Panc1 (cell line): ENCODE data around the gene RFTN1. TPM values are rescaled to one million over a fixed set of nuclear protein-coding genes. Genes with fewer than 3 reads are reported as not detected.

ENCODE experiments used
- ATAC-seq: fragments of 200-7000 bp; cut with Tn5 transposase; 2 replicates; pipeline ENCODE4 v1.9.1; 2020; ENCODE audit warnings: mild to moderate bottlenecking, moderate library complexity
- BruUV-seq: library from RNA; stranded (reverse); fragments of 400-500 nt; replicated peaks from 2 replicates; lab custom pipeline; 2021; lab: Mats Ljungman, UMichigan
- CTCF ChIA-PET: fragments of 300-600 bp; sonication (Branson Sonifier 250); formaldehyde crosslinking; loops from one replicate; lab custom pipeline; 2022; ENCODE audit warnings: antibody characterized with exemption; lab: Charles Lee
- POLR2A ChIA-PET: fragments of 300-600 bp; sonication (Branson Sonifier 250); formaldehyde crosslinking; loops from one replicate; lab custom pipeline; 2022; ENCODE audit warnings: antibody characterized with exemption; lab: Charles Lee
- DNase-seq: peaks from one replicate; pipeline ENCODE4 v3.0.0-alpha.2; 2010; ENCODE audit warnings: low read depth, low spot score
- H3K27ac ChIP-seq: 2 replicates; pipeline ENCODE4 v1.5.1; 2011; ENCODE audit warnings: mild to moderate bottlenecking, low read length, inconsistent platforms
- H3K27me3 ChIP-seq: fragments of 200-500 bp; sonication (Bioruptor generic); 2 replicates; pipeline ENCODE4 v1.6.0; 2014; ENCODE audit warnings: low read length, inconsistent platforms; ENCODE audit not compliant: control insufficient read depth, insufficient read depth
- H3K36me3 ChIP-seq: fragments of 200-500 bp; sonication (Bioruptor generic); 2 replicates; pipeline ENCODE4 v1.5.1; 2014; ENCODE audit warnings: inconsistent platforms, mild to moderate bottlenecking, low read length, moderate library complexity; ENCODE audit not compliant: control insufficient read depth, insufficient read depth
- H3K4me1 ChIP-seq: 2 replicates; pipeline ENCODE4 v1.5.1; 2011; ENCODE audit warnings: inconsistent platforms, mild to moderate bottlenecking, low read length, moderate library complexity; ENCODE audit not compliant: control insufficient read depth, insufficient read depth
- H3K4me3 ChIP-seq, 2 experiments: 2 replicates each; pipeline ENCODE4 v1.5.1; 2011 to 2012; ENCODE audit warnings: low read depth in 2 of 2, low read length in 2 of 2, mild to moderate bottlenecking in 2 of 2, inconsistent platforms in 1 of 2, moderate library complexity in 1 of 2
- H3K9me3 ChIP-seq: fragments of 200-500 bp; sonication (Bioruptor generic); 2 replicates; pipeline ENCODE4 v1.5.1; 2014; ENCODE audit warnings: low read depth, mild to moderate bottlenecking, inconsistent platforms, low read length, moderate library complexity; ENCODE audit not compliant: control insufficient read depth, insufficient read depth
- CTCF ChIP-seq: fragments of 450-650 bp; IDR thresholded peaks from 2 replicates; pipeline ENCODE4 v1.5.1; 2017; ENCODE audit warnings: mild to moderate bottlenecking
- POLR2AphosphoS5 ChIP-seq: IDR thresholded peaks from 2 replicates; pipeline ENCODE4 v1.6.1; 2012; ENCODE audit warnings: mild to moderate bottlenecking, low read depth, low read length, moderate library complexity
- REST ChIP-seq, 2 experiments: IDR thresholded peaks; 2 replicates each; pipeline ENCODE4 v1.6.1; 2011 to 2012; ENCODE audit warnings: low read depth in 2 of 2, control low read depth in 1 of 2, low read length in 1 of 2, mild to moderate bottlenecking in 1 of 2, moderate library complexity in 1 of 2; ENCODE audit not compliant: insufficient read depth in 1 of 2
- SIN3A ChIP-seq: IDR thresholded peaks from 2 replicates; pipeline ENCODE4 v1.6.1; 2012; ENCODE audit warnings: low read depth, mild to moderate bottlenecking, low read length, moderate library complexity, borderline replicate concordance; ENCODE audit not compliant: insufficient read depth
- TCF7L2 ChIP-seq: IDR thresholded peaks from 2 replicates; pipeline ENCODE4 v1.6.1; 2011; ENCODE audit warnings: mild to moderate bottlenecking, low read depth, low read length, inconsistent platforms
- in situ Hi-C: cut with HindIII; loops from 2 replicates; pipeline ENCODE4 v1.10.0; 2016; ENCODE audit warnings: low sequenced_read_pairs, low pct_unique_long_range_greater_than_20kb
- intact Hi-C: fragments of 100-400 bp; cut with micrococcal nuclease; formaldehyde crosslinking; loops from one replicate; pipeline ENCODE4 v1.10.0; 2022; ENCODE audit not compliant: unreplicated experiment
- total RNA-seq: library from RNA; stranded (reverse); gene quantifications from one replicate; pipeline ENCODE4 v1.2.1, GENCODE V29; 2021; ENCODE audit not compliant: unreplicated experiment

The RFTN1 gene
- total RNA-seq, 1 experiment from 2014 or later, result 0.90 TPM

DNA sequence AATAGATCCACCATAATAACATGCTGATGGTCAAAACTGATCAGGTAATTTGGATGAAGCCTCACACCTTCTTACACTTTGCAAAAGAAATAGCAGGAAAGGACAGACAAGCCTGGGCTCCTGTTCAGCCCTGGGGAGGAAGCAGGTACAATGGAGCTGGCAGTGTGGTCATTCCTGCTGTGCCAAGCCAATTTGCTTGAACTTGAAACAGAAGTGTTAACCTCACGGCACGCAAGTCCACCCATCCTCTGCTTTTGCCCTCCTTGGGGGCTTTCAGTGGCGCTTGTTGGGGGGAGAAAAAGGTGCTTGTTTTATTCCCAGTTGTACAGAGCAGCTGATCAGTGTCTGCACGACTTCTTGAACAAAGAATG lies 36.8 kb upstream of the RFTN1 start:
- CTCF ChIA-PET, result interaction anchor here (1.3 kb wide), 1 partner anchor 260 kb away, joined by 11 read pairs; no protein-coding TSS in a partner anchor
- H3K4me1 ChIP-seq, result no peaks in the 10 kb centered on the region; the same call in 1 of the 2 replicates
- no TSS peak for BruUV-seq
- H3K9me3 ChIP-seq, result no peaks in the 10 kb centered on the region
- intact Hi-C loops, result loop anchor here (1.0 to 5.0 kb wide), 2 partner anchors 260 to 283 kb away; partner anchors contain the start of gene OXNAD1
- no peaks in the 10 kb centered on the region for H3K36me3 ChIP-seq
- TF ChIP-seq CTCF, result no peak
- no peak for TF ChIP-seq POLR2AphosphoS5
- no peak for TF ChIP-seq REST (IDR thresholded peaks at IDR 0.05; ENCODE audit: insufficient read depth in 1 of 2, low read depth in 2 of 2, low read length in 1 of 2)
- no peak for TF ChIP-seq SIN3A
- TF ChIP-seq TCF7L2, result no peak
- ATAC-seq (no peak), DNase-seq (no peak)
- POLR2A ChIA-PET, result no interaction called here
- no peak overlapping the region for H3K4me3 ChIP-seq
- no peaks in the 10 kb centered on the region for H3K27me3 ChIP-seq
- in situ Hi-C loops, result no loop called here
- no peak overlapping the region; the same call in 1 of the 2 replicates for H3K27ac ChIP-seq

GRCh38 chr3:16548721-16549120 lies 35.2 kb upstream of the RFTN1 start:
- no peak for DNase-seq
- Histone ChIP-seq H3K27ac (no peak overlapping the region), H3K4me3 (no peak overlapping the region), H3K36me3 (no peaks in the 10 kb centered on the region), H3K27me3 (no peaks in the 10 kb centered on the region), H3K9me3 (no peaks in the 10 kb centered on the region), H3K4me1 (no peaks in the 10 kb centered on the region; the same call in 1 of the 2 replicates)
- intact Hi-C loops, result no loop called here
- no peak for ATAC-seq
- BruUV-seq, result no TSS peak
- TF ChIP-seq SIN3A (no peak), POLR2AphosphoS5 (no peak), REST (IDR thresholded peaks at IDR 0.05; ENCODE audit: insufficient read depth in 1 of 2, low read depth in 2 of 2, low read length in 1 of 2) (no peak), TCF7L2 (no peak), CTCF (no peak)
- in situ Hi-C loops, result no loop called here
- ChIA-PET CTCF (no interaction called here), POLR2A (no interaction called here)
